Activated B cell treated with CpG ODN at 0.5 μM for 24 hours (primary cell): Measurements from ENCODE around the gene TIAM2. TPM values are rescaled to one million over a fixed set of nuclear protein-coding genes. Genes with fewer than 3 reads are reported as not detected.

ENCODE experiments used
- ATAC-seq: fragments of 200-7000 bp; cut with Tn5 transposase; one replicate; pipeline ENCODE4 v1.10.0; 2021; ENCODE audit warnings: low read depth, mild to moderate bottlenecking, moderate library complexity
- CTCF ChIA-PET: fragments of 350-600 bp; sonication (Branson Sonifier 250); formaldehyde crosslinking; loops from one replicate; lab custom pipeline; 2021; ENCODE audit warnings: antibody characterized with exemption; lab: Charles Lee
- POLR2A ChIA-PET: fragments of 350-600 bp; sonication (Branson Sonifier 250); formaldehyde crosslinking; loops from one replicate; lab custom pipeline; 2021; ENCODE audit warnings: antibody characterized with exemption; lab: Charles Lee
- DNase-seq: peaks from one replicate; pipeline ENCODE4 v3.0.0; 2022
- H3K27ac Mint-ChIP-seq: one replicate; pipeline ENCODE4 v1.8.0; 2020; ENCODE audit warnings: mixed read lengths
- H3K27me3 Mint-ChIP-seq: one replicate; pipeline ENCODE4 v1.8.0; 2021; ENCODE audit warnings: mixed read lengths
- H3K36me3 Mint-ChIP-seq: one replicate; pipeline ENCODE4 v1.8.0; 2021; ENCODE audit warnings: low read depth, mixed read lengths
- H3K4me1 Mint-ChIP-seq: one replicate; pipeline ENCODE4 v1.8.0; 2021; ENCODE audit warnings: mixed read lengths
- H3K4me3 Mint-ChIP-seq: one replicate; pipeline ENCODE4 v1.8.0; 2020; ENCODE audit warnings: mild to moderate bottlenecking, mixed read lengths
- H3K9me3 Mint-ChIP-seq: one replicate; pipeline ENCODE4 v1.8.0; 2020; ENCODE audit warnings: mixed read lengths
- CTCF ChIP-seq: fragments of 200-600 bp; IDR thresholded peaks from one replicate; pipeline ENCODE4 v1.8.0; 2022; ENCODE audit warnings: antibody characterized with exemption, mild to moderate bottlenecking
- intact Hi-C: fragments of 100-400 bp; cut with micrococcal nuclease; formaldehyde crosslinking; loops from one replicate; pipeline ENCODE4 v1.15.1; 2024
- total RNA-seq: library from RNA; stranded (reverse); gene quantifications from 2 replicates; pipeline ENCODE4 v1.2.3, GENCODE V29; 2022

Gene TIAM2
- total RNA-seq, 1 donor from 2014 or later = 13.0 TPM

- H3K4me3 Mint-ChIP-seq = no peak overlapping the region
- CTCF ChIA-PET = no interaction called here
- POLR2A ChIA-PET = no interaction called here
- no peaks in the 10 kb centered on the region for H3K4me1 Mint-ChIP-seq
- no peaks in the 10 kb centered on the region for H3K9me3 Mint-ChIP-seq
- no peak overlapping the region for H3K27ac Mint-ChIP-seq
- no peak for TF ChIP-seq CTCF
- H3K36me3 Mint-ChIP-seq = no peaks in the 10 kb centered on the region
- intact Hi-C loops = no loop called here
- ATAC-seq (no peak), DNase-seq (no peak)
- peaks cover 2% of the 10 kb centered on the region for H3K27me3 Mint-ChIP-seq
Observed at GRCh38 chr6:155061381-155061780, 66.3 kb downstream of the TIAM2 start.

DNA sequence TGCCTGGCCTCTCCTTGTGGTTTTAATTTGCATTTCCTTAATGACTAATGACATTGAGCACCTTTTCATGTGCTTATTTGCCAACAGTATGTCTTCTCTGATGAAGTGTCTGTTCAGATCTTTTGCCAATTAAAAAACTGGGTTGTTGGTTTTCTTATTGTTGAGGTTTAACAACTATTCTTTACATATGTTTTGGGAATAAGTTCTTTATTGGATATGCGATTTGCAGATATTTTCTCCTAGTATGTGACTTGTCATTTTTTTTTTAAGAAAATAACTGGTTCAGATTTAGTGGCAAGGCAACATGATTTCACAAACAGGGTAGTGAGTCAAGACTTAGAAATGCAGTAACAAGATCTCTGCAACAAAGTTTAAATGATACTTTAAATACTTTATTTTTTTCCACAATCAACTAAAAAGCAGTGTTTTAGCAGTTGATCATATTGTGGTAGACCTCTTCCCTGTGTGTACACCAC is 67.8 kb downstream of the TIAM2 start:
- POLR2A ChIA-PET = no interaction called here
- H3K27ac Mint-ChIP-seq = no peak overlapping the region
- H3K27me3 Mint-ChIP-seq = peaks cover 2% of the 10 kb centered on the region
- intact Hi-C loops = no loop called here
- H3K36me3 Mint-ChIP-seq = no peaks in the 10 kb centered on the region
- CTCF ChIA-PET = no interaction called here
- ATAC-seq (no peak), DNase-seq (no peak)
- no peak for TF ChIP-seq CTCF
- no peaks in the 10 kb centered on the region for H3K4me1 Mint-ChIP-seq
- no peak overlapping the region for H3K4me3 Mint-ChIP-seq
- H3K9me3 Mint-ChIP-seq = no peaks in the 10 kb centered on the region

DNA sequence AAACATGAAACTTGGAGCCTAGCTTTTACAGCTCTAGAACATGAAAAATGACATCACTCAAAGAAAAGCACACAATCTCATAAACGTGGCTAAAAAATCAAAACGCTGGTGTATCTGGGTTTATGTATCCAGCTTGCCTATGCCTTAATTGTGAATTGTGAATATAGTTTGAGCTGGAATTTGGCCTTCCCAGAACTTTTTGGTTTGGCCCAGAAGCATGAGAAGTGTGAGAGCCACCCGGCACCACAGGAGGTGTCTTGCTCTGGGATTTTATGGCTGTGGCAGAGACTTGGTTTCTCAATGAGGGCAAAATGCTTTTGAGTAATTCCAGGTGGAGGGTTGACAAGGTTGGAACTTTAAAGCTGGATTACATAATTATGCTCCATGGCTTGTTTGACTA is 69.2 kb downstream of the TIAM2 start:
- Mint-ChIP-seq H3K9me3 (no peaks in the 10 kb centered on the region), H3K27ac (no peak overlapping the region), H3K36me3 (no peaks in the 10 kb centered on the region), H3K4me1 (no peaks in the 10 kb centered on the region), H3K27me3 (peaks cover 2% of the 10 kb centered on the region), H3K4me3 (no peak overlapping the region)
- no peak for TF ChIP-seq CTCF
- ChIA-PET POLR2A (no interaction called here), CTCF (no interaction called here)
- ATAC-seq = no peak
- DNase-seq = no peak
- intact Hi-C loops = no loop called here

DNA sequence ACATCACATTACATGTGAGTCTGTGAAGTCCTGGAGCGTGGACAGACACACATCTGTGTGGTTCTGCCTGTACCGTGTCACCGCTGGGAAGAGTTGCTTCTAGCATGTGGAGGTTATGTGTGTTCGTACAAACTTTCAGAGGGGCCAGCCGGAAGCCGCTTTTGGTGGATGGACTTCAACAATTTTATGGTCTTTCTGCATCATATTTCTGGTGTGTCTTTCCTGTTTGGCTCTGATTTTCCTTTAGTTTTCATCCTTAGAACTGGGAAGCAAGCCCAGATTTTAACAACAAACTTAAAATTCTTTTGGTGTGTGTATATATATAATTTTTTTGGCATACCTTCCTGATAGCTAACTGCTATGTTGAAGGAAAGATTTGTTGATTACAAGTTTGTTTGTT is 71.2 kb downstream of the TIAM2 start:
- Mint-ChIP-seq H3K9me3 (no peaks in the 10 kb centered on the region), H3K4me1 (no peaks in the 10 kb centered on the region), H3K36me3 (no peaks in the 10 kb centered on the region), H3K4me3 (no peak overlapping the region), H3K27ac (no peak overlapping the region), H3K27me3 (peaks cover 2% of the 10 kb centered on the region)
- intact Hi-C loops = no loop called here
- ChIA-PET CTCF (no interaction called here), POLR2A (no interaction called here)
- no peak for DNase-seq
- TF ChIP-seq CTCF = no peak
- ATAC-seq = no peak

DNA sequence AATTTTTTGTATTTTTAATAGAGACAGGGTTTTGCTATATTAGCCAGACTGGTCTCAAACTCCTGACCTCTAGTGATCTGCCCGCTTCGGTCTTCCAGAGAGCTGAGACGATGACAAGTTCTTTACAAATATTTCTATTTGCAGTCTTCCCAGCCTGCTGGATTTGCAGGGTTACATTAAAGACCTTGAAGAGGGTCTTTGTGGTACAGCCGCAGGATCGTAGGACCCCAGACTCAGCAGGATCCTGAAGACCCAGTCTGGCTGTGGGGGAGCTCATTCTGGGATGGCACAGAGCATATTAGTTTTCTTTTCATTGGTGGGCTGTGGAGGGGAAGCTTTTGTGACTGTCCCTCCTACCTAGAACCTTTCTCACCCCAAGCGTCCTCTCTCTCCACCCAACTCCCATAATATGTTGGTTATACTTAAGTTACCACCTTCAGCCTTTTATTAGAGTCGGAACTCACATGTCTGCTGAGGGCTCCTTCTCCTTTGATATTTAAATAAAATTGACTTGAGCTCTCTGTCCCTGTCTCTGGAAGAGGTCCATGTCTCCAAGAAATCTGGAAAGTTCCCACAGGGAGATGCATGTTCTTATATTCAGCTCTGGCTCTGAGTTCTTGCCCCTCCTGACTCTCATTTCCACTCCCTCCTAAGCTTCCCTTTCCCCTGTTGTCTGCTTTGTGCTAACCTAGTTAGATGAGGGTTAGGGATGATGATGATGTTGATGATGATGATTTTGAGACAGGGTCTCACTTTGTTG is 72.0 kb downstream of the TIAM2 start:
- no peak for TF ChIP-seq CTCF
- Mint-ChIP-seq H3K4me1 (no peaks in the 10 kb centered on the region), H3K36me3 (no peaks in the 10 kb centered on the region), H3K27me3 (peaks cover 6% of the 10 kb centered on the region), H3K27ac (no peak overlapping the region), H3K4me3 (no peak overlapping the region), H3K9me3 (no peaks in the 10 kb centered on the region)
- ATAC-seq = no peak
- intact Hi-C loops = no loop called here
- ChIA-PET CTCF (no interaction called here), POLR2A (no interaction called here)
- DNase-seq = no peak
